ENCODE data around the gene MIGA2. TPM values are rescaled to one million over a fixed set of nuclear protein-coding genes. Genes with fewer than 3 reads are reported as not detected.

Gene MIGA2
- total and polyA plus RNA-seq, 2 experiments from 2014 or later = 19.3 to 47.8 TPM

- no peaks in the 10 kb centered on the region for H3K27me3 Mint-ChIP-seq (ENCODE audit: insufficient read depth, low read depth, poor library complexity)
- H3K36me3 ChIP-seq (ENCODE audit: insufficient read depth) = no peaks in the 10 kb centered on the region; the same call in 1 of the 2 replicates
- H3K4me3 ChIP-seq = no peak overlapping the region
- no peak overlapping the region for H3K4me3 Mint-ChIP-seq
- DNase-seq (ENCODE audit: low spot score) = no peak
- ATAC-seq = no peak
- H3K27ac ChIP-seq (ENCODE audit: low read depth) = no peak overlapping the region
- no peak overlapping the region for H3K27ac Mint-ChIP-seq
- no peaks in the 10 kb centered on the region for H3K4me1 ChIP-seq (ENCODE audit: insufficient read depth)
- TF ChIP-seq ZNF331 (CRISPR knock-in tag; IDR thresholded peaks at IDR 0.05; ENCODE audit: low read depth) (no peak), EZH2phosphoT487 (IDR thresholded peaks at IDR 0.05; ENCODE audit: unreplicated experiment) (no peak), EZH2 (IDR thresholded peaks at IDR 0.05; ENCODE audit: low read depth, unreplicated experiment) (no peak), REST (IDR thresholded peaks at IDR 0.05; ENCODE audit: unreplicated experiment) (no peak), ETS1 (IDR thresholded peaks at IDR 0.05) (no peak), JUNB (IDR thresholded peaks at IDR 0.05; ENCODE audit: unreplicated experiment) (no peak), STAT1 (IDR thresholded peaks at IDR 0.05; ENCODE audit: unreplicated experiment) (no peak), ZNF462 (CRISPR knock-in tag; IDR thresholded peaks at IDR 0.05) (no peak), NANOG (IDR thresholded peaks at IDR 0.05; ENCODE audit: borderline replicate concordance) (no peak), POLR2AphosphoS5 (IDR thresholded peaks at IDR 0.05; ENCODE audit: low read depth) (no peak), CREB1 (CRISPR knock-in tag; IDR thresholded peaks at IDR 0.05; ENCODE audit: low read depth) (no peak), CTCF (conservative IDR thresholded peaks at IDR 0.05; ENCODE audit: low read depth in 2 of 2) (no peak)
- no peaks in the 10 kb centered on the region for H3K9me2 ChIP-seq (ENCODE audit: insufficient read depth)
- H3K9me3 Mint-ChIP-seq = no peaks in the 10 kb centered on the region
- peaks cover 16% of the 10 kb centered on the region; the same call in 2 of the 3 replicates for H3K36me3 Mint-ChIP-seq (ENCODE audit: low read depth)
- no peak overlapping the region for H2AFZ ChIP-seq
- no peaks in the 10 kb centered on the region for H3K4me1 Mint-ChIP-seq
- H3K27me3 ChIP-seq (ENCODE audit: insufficient read depth) = no peaks in the 10 kb centered on the region
- H3F3A ChIP-seq (replicated peaks; ENCODE audit: low read depth) = no peaks in the 10 kb centered on the region
- no peaks in the 10 kb centered on the region for H4K20me1 ChIP-seq (replicated peaks; ENCODE audit: insufficient read depth)
- no peak overlapping the region for H3K4me2 ChIP-seq
- H3K79me2 ChIP-seq (replicated peaks; ENCODE audit: insufficient read depth) = no peaks in the 10 kb centered on the region
Measured at GRCh38 chr9:129054163-129054851, 17.9 kb downstream of the MIGA2 start.
